ENCODE results near the gene RPS5.
"Not testable (repeated sequence)": the region's sequence is repeated elsewhere in the genome, so short reads cannot be mapped to it uniquely, and the experiment has no call there.

The RPS5 gene

GRCh38 chr19:58406818-58407657 is 20.0 kb downstream of the RPS5 start:
- no peak for DNase-seq (ENCODE audit: low read depth)

GRCh38 chr19:58407658-58408151 is 20.6 kb downstream of the RPS5 start:
- DNase-seq (ENCODE audit: low read depth): no peak

GRCh38 chr19:58408152-58409009 is 21.3 kb downstream of the RPS5 start, which contains the start of gene ZNF584:
ZNF584 (plus strand) TSS chr19:58408649; CDS start chr19:58409148, 499 bp downstream.
- peak; percentile 94 for DNase-seq (ENCODE audit: low read depth)

GRCh38 chr19:58409010-58409790 is 22.1 kb downstream of the RPS5 start:
- peak; percentile 30 for DNase-seq (ENCODE audit: low read depth)

GRCh38 chr19:58416604-58417003 is 29.5 kb downstream of the RPS5 start:
- no peak for DNase-seq (ENCODE audit: low read depth)

- DNase-seq (ENCODE audit: low read depth): no peak
Observed at GRCh38 chr19:58417071-58417470, 30.0 kb downstream of the RPS5 start.

- DNase-seq (ENCODE audit: low read depth): no peak
Observed at GRCh38 chr19:58428617-58429016, 41.5 kb downstream of the RPS5 start.

GRCh38 chr19:58429745-58430144 is 42.7 kb downstream of the RPS5 start:
- no peak for DNase-seq (ENCODE audit: low read depth)

GRCh38 chr19:58434217-58434616 is 47.1 kb downstream of the RPS5 start:
- DNase-seq (ENCODE audit: low read depth): no peak

GRCh38 chr19:58439576-58440554 is 52.8 kb downstream of the RPS5 start, which contains the start of gene ZNF132:
ZNF132 (minus strand) TSS chr19:58440153; CDS start chr19:58439821, 332 bp downstream.
- peak; percentile 94 for DNase-seq (ENCODE audit: low read depth)

- no peak for DNase-seq (ENCODE audit: low read depth)
Observed at GRCh38 chr19:58440556-58440955, 53.5 kb downstream of the RPS5 start.

- not testable (repeated sequence) for DNase-seq (ENCODE audit: low read depth)
Observed at GRCh38 chr19:58442986-58443385, 55.9 kb downstream of the RPS5 start.

Measured in activated T-cell treated with anti-CD3 and anti-CD28 coated beads for 24 hours (primary cell).